H9 (cell line): ENCODE data around the gene CHMP3. TPM values are rescaled to one million over a fixed set of nuclear protein-coding genes. Genes with fewer than 3 reads are reported as not detected.
"Not testable (repeated sequence)": the region's sequence is repeated elsewhere in the genome, so short reads cannot be mapped to it uniquely, and the experiment has no call there.

Source experiments
- DNase-seq: peaks from one replicate; pipeline ENCODE4 v3.0.0-alpha.2; 2017
- H2AFZ ChIP-seq: one replicate; pipeline ENCODE4 v1.6.1; 2013; ENCODE audit warnings: mild to moderate bottlenecking, low read length, control low read depth, moderate library complexity
- H2AK5ac ChIP-seq: 2 replicates; pipeline ENCODE4 v1.6.1; 2013; ENCODE audit warnings: low read length, control low read depth, mixed read lengths; ENCODE audit not compliant: insufficient read length
- H2BK120ac ChIP-seq: one replicate; pipeline ENCODE4 v1.6.1; 2013; ENCODE audit warnings: low read depth, mild to moderate bottlenecking, low read length, control low read depth, inconsistent platforms; ENCODE audit not compliant: poor library complexity, severe bottlenecking
- H2BK12ac ChIP-seq: 2 replicates; pipeline ENCODE4 v1.6.1; 2013; ENCODE audit warnings: low read length, control low read depth, mixed read lengths, low read depth; ENCODE audit not compliant: insufficient read length
- H2BK15ac ChIP-seq: 2 replicates; pipeline ENCODE4 v1.6.1; 2013; ENCODE audit warnings: low read depth, low read length, control low read depth
- H2BK20ac ChIP-seq: one replicate; pipeline ENCODE4 v1.6.1; 2013; ENCODE audit warnings: low read depth, mild to moderate bottlenecking, low read length, control low read depth, inconsistent platforms; ENCODE audit not compliant: poor library complexity, severe bottlenecking
- H2BK5ac ChIP-seq: 2 replicates; pipeline ENCODE4 v1.6.1; 2013; ENCODE audit warnings: low read length, control low read depth, mixed read lengths; ENCODE audit not compliant: insufficient read length
- H3K14ac ChIP-seq: 2 replicates; pipeline ENCODE4 v1.6.1; 2013; ENCODE audit warnings: low read length, control low read depth; ENCODE audit not compliant: insufficient read depth
- H3K18ac ChIP-seq: 2 replicates; pipeline ENCODE4 v1.6.1; 2013; ENCODE audit warnings: low read depth, mild to moderate bottlenecking, mixed read lengths, low read length, control low read depth; ENCODE audit not compliant: insufficient read length
- H3K23ac ChIP-seq: 2 replicates; pipeline ENCODE4 v1.6.1; 2013; ENCODE audit warnings: low read length, control low read depth, mixed read lengths, low read depth; ENCODE audit not compliant: insufficient read length
- H3K23me2 ChIP-seq: 2 replicates; pipeline ENCODE4 v1.6.1; 2013; ENCODE audit warnings: low read depth, mild to moderate bottlenecking, mixed read lengths, low read length, control low read depth; ENCODE audit not compliant: insufficient read length, poor library complexity, severe bottlenecking
- H3K27ac ChIP-seq: 2 replicates; pipeline ENCODE4 v1.5.1; 2013; ENCODE audit warnings: low read length, control low read depth, mixed read lengths, low read depth; ENCODE audit not compliant: insufficient read length
- H3K27me3 ChIP-seq: 2 replicates; pipeline ENCODE4 v1.6.1; 2013; ENCODE audit warnings: low read length, control low read depth, inconsistent platforms; ENCODE audit not compliant: insufficient read depth
- H3K4ac ChIP-seq: 2 replicates; pipeline ENCODE4 v1.6.1; 2013; ENCODE audit warnings: low read depth, mild to moderate bottlenecking, control low read depth, inconsistent platforms, low read length, moderate library complexity
- H3K4me1 ChIP-seq: 2 replicates; pipeline ENCODE4 v1.6.1; 2013; ENCODE audit warnings: low read length, control low read depth, inconsistent platforms; ENCODE audit not compliant: insufficient read depth
- H3K4me2 ChIP-seq: 2 replicates; pipeline ENCODE4 v1.6.1; 2013; ENCODE audit warnings: low read length, control low read depth, mixed read lengths; ENCODE audit not compliant: insufficient read length, insufficient read depth
- H3K56ac ChIP-seq: 2 replicates; pipeline ENCODE4 v1.6.1; 2013; ENCODE audit warnings: low read depth, mild to moderate bottlenecking, mixed read lengths, low read length, control low read depth; ENCODE audit not compliant: insufficient read length
- H3K79me1 ChIP-seq: 2 replicates; pipeline ENCODE4 v1.6.1; 2013; ENCODE audit warnings: low read depth, mild to moderate bottlenecking, moderate library complexity, low read length, control low read depth, inconsistent platforms; ENCODE audit not compliant: insufficient read depth, poor library complexity, severe bottlenecking
- H3K79me2 ChIP-seq: 2 replicates; pipeline ENCODE4 v1.6.1; 2013; ENCODE audit warnings: low read length, control low read depth, inconsistent platforms; ENCODE audit not compliant: insufficient read depth
- H3K9ac ChIP-seq: 2 replicates; pipeline ENCODE4 v1.6.1; 2013; ENCODE audit warnings: low read length, control low read depth, mixed read lengths; ENCODE audit not compliant: insufficient read length; ENCODE audit errors: extremely low read depth
- H3K9me3 ChIP-seq: one replicate; pipeline ENCODE4 v1.6.1; 2013; ENCODE audit warnings: low read depth, low read length, inconsistent platforms; ENCODE audit not compliant: control insufficient read depth
- H3T11ph ChIP-seq: one replicate; pipeline ENCODE4 v1.6.1; 2013; ENCODE audit warnings: mild to moderate bottlenecking, low read length, control low read depth, inconsistent platforms
- H4K20me1 ChIP-seq: one replicate; pipeline ENCODE4 v1.6.1; 2013; ENCODE audit not compliant: control insufficient read depth, insufficient read length, insufficient read depth
- H4K5ac ChIP-seq: 2 replicates; pipeline ENCODE4 v1.6.1; 2013; ENCODE audit warnings: low read depth, mild to moderate bottlenecking, mixed read lengths, low read length, control low read depth; ENCODE audit not compliant: insufficient read length
- H4K8ac ChIP-seq: replicated peaks from 2 replicates; pipeline ENCODE4 v1.6.1; 2013; ENCODE audit warnings: low read length, control low read depth, mixed read lengths, low read depth; ENCODE audit not compliant: insufficient read length
- H4K91ac ChIP-seq: 2 replicates; pipeline ENCODE4 v1.6.1; 2013; ENCODE audit warnings: low read depth, mild to moderate bottlenecking, moderate library complexity, mixed read lengths, low read length, control low read depth; ENCODE audit not compliant: insufficient read length
- H3K27ac Mint-ChIP-seq, 3 experiments: 2 replicates in 2 of 3; 3 replicates in 1 of 3; pipeline ENCODE4 v1.8.0; 2020 to 2021; ENCODE audit warnings: mixed read lengths in 3 of 3, mild to moderate bottlenecking in 1 of 3, moderate library complexity in 1 of 3
- H3K27me3 Mint-ChIP-seq: 2 replicates; pipeline ENCODE4 v1.8.0; 2021; ENCODE audit warnings: low read depth, mild to moderate bottlenecking, moderate library complexity, mixed read lengths
- H3K36me3 Mint-ChIP-seq, 3 experiments: 2 replicates in 2 of 3; 3 replicates in 1 of 3; pipeline ENCODE4 v1.8.0; 2020 to 2021; ENCODE audit warnings: low read depth in 3 of 3, mixed read lengths in 3 of 3; ENCODE audit not compliant: insufficient read depth in 1 of 3
- H3K4me1 Mint-ChIP-seq, 2 experiments: 2 replicates each; pipeline ENCODE4 v1.8.0; 2020; ENCODE audit warnings: mixed read lengths in 2 of 2
- H3K4me3 Mint-ChIP-seq, 2 experiments: 2 replicates in 1 of 2; 3 replicates in 1 of 2; pipeline ENCODE4 v1.8.0; 2020 to 2021; ENCODE audit warnings: mild to moderate bottlenecking in 2 of 2, mixed read lengths in 2 of 2, moderate library complexity in 1 of 2
- H3K9me3 Mint-ChIP-seq, 2 experiments: 2 replicates in 1 of 2; 3 replicates in 1 of 2; pipeline ENCODE4 v1.8.0; 2020; ENCODE audit warnings: mild to moderate bottlenecking in 2 of 2, mixed read lengths in 2 of 2, moderate library complexity in 1 of 2
- WGBS: extraction: QIAGEN DNeasy Blood & Tissue Kit; methylation state at CpG from one replicate; pipeline ENCODE4 v1.1.7; 2013; ENCODE audit warnings: missing lambda C conversion rate, low lambda C conversion rate, mixed read lengths; ENCODE audit not compliant: insufficient read length; ENCODE audit errors: extremely low coverage; 5-methylcytosine and 5-hydroxymethylcytosine counted together
- total RNA-seq: library from RNA; stranded (reverse); gene quantifications from 2 replicates; pipeline ENCODE4 v1.2.1, GENCODE V29; 2021
- TF ChIP-seq, protein P1 (sequence below): fragments of 200-600 bp; sonication (generic); conservative IDR thresholded peaks from 3 replicates; pipeline ENCODE4 v1.8.0; 2021; ENCODE audit warnings: antibody characterized with exemption, mild to moderate bottlenecking

Gene CHMP3
- total RNA-seq, 1 experiment from 2014 or later, result 28.8 TPM

DNA sequence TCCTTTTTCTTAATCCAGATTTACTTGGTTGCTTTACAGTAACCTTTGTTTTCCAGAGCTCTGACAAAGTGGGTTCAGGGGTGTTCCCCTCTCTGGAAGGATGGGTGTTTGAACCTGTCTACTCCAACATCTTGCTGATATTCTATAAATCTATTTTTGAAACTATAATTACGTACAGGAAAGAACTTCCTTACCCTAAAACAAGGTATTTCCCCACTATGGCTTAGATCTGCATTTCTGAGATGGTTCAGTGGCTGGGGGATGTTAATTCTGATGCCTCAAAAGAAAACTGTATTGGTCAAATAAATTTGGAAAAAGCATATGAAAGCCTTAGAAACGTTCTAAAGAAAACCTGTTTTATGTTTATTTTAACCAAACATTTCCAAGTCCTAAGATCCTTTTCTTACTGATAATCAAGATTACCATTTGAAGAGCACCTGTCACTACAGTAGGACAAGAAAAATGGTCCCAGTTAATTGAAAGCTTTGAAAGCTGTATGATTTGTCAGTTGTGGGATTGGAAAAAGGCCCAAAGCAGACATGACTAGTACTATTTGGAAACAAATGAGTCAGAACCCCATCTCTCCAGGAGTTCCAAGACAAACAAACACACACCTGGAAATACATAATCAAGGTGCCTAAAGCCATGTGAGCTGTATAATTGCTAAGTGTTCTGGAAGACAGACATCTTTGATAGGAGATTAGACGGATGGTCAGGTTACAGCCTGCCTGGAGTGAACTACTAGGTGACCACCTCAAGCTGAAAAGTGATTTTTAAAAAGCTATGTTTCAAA lies 64.6 kb downstream of the CHMP3 start:
- Mint-ChIP-seq H3K4me3 (no peak overlapping the region), H3K4me1 (no peaks in the 10 kb centered on the region; a peak in 1 of 4 replicates), H3K9me3 (peaks cover 38 to 53% of the 10 kb centered on the region in 2 experiments), H3K27ac (no peak overlapping the region), H3K27me3 (peaks cover 2% of the 10 kb centered on the region; the same call in 1 of the 2 replicates), H3K36me3 (peaks cover 78 to 99% (median 89%) of the 10 kb centered on the region in 3 experiments)
- no peak overlapping the region for H3K27ac ChIP-seq
- H3K79me2 ChIP-seq, result no peaks in the 10 kb centered on the region
- H3K9me3 ChIP-seq, result peaks cover 17% of the 10 kb centered on the region
- H3K18ac ChIP-seq, result no peak overlapping the region
- no peak overlapping the region for H2AFZ ChIP-seq
- no peak overlapping the region for H3K23ac ChIP-seq
- H2BK15ac ChIP-seq, result no peak overlapping the region
- no peak overlapping the region for H4K5ac ChIP-seq
- H2BK20ac ChIP-seq, result no peak overlapping the region
- no peaks in the 10 kb centered on the region for H3K4me1 ChIP-seq
- no peak overlapping the region for H4K8ac ChIP-seq
- no peak overlapping the region for H2AK5ac ChIP-seq
- no peak overlapping the region for H4K91ac ChIP-seq
- no peaks in the 10 kb centered on the region for H4K20me1 ChIP-seq
- H3K23me2 ChIP-seq, result no peaks in the 10 kb centered on the region
- H3K14ac ChIP-seq, result no peak overlapping the region
- no peak overlapping the region for H3T11ph ChIP-seq
- no peak overlapping the region for H2BK5ac ChIP-seq
- no peak overlapping the region for H2BK120ac ChIP-seq
- no peaks in the 10 kb centered on the region for H3K27me3 ChIP-seq
- WGBS, result no CpG with 5 or more reads among the region's 3 CpGs
- H3K9ac ChIP-seq, result no peak overlapping the region
- no peak overlapping the region for H2BK12ac ChIP-seq
- H3K56ac ChIP-seq, result no peak overlapping the region
- TF ChIP-seq, protein P1, sequence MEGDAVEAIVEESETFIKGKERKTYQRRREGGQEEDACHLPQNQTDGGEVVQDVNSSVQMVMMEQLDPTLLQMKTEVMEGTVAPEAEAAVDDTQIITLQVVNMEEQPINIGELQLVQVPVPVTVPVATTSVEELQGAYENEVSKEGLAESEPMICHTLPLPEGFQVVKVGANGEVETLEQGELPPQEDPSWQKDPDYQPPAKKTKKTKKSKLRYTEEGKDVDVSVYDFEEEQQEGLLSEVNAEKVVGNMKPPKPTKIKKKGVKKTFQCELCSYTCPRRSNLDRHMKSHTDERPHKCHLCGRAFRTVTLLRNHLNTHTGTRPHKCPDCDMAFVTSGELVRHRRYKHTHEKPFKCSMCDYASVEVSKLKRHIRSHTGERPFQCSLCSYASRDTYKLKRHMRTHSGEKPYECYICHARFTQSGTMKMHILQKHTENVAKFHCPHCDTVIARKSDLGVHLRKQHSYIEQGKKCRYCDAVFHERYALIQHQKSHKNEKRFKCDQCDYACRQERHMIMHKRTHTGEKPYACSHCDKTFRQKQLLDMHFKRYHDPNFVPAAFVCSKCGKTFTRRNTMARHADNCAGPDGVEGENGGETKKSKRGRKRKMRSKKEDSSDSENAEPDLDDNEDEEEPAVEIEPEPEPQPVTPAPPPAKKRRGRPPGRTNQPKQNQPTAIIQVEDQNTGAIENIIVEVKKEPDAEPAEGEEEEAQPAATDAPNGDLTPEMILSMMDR, result no peak
- no peak overlapping the region for H3K4ac ChIP-seq
- no peak overlapping the region for H3K4me2 ChIP-seq
- no peak for DNase-seq
- H3K79me1 ChIP-seq, result no peaks in the 10 kb centered on the region

DNA sequence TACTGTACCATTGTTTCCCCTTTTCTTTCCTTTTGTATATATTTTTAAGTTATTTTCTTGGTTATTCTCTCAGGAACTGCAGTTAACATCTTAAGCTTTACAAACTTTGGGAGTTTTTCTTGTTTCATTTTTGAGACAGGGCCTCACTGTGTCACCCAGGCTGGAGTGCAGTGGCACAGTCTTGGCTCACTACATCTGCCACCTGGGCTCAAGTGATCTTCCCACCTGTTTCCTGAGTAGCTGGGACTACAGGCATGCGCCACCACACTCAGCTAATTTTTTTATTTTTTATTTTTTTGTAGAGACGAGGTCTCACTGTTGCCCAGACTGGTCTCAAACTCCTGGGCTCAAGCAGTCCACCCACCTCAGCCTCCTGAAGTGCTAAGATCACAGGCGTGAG lies 66.9 kb downstream of the CHMP3 start:
- H2BK20ac ChIP-seq, H3K4ac ChIP-seq, H4K91ac ChIP-seq, H3K79me2 ChIP-seq, H3K23me2 ChIP-seq, H3K9ac ChIP-seq, H2BK5ac ChIP-seq, H3K4me1 Mint-ChIP-seq, H3K4me3 Mint-ChIP-seq, H3K27me3 Mint-ChIP-seq, H4K5ac ChIP-seq, H3K14ac ChIP-seq, H3K79me1 ChIP-seq, H2AFZ ChIP-seq, H2BK15ac ChIP-seq, H3K4me2 ChIP-seq, H4K20me1 ChIP-seq, H3K27ac ChIP-seq, H3K4me1 ChIP-seq, H2BK120ac ChIP-seq, H3K23ac ChIP-seq, H2BK12ac ChIP-seq, H3T11ph ChIP-seq, H3K18ac ChIP-seq, H3K27me3 ChIP-seq, H3K56ac ChIP-seq, H2AK5ac ChIP-seq, H4K8ac ChIP-seq, DNase-seq, H3K27ac Mint-ChIP-seq: not testable (repeated sequence)
- WGBS, result no CpG with 5 or more reads among the region's 3 CpGs
- peaks cover 17% of the 10 kb centered on the region for H3K9me3 ChIP-seq
- H3K36me3 Mint-ChIP-seq, result peaks cover 83 to 98% (median 96%) of the 10 kb centered on the region in 3 experiments
- peaks cover 36 to 49% of the 10 kb centered on the region in 2 experiments for H3K9me3 Mint-ChIP-seq
